IMR-90 (cell line): ENCODE results near the gene TMPRSS9.

Experiments used
- CTCF ChIP-seq: conservative IDR thresholded peaks from 2 replicates; pipeline ENCODE4 v1.5.1; 2012; ENCODE audit warnings: mild to moderate bottlenecking, low read depth, low read length, improper control_type of control experiment
- MAFK ChIP-seq: IDR thresholded peaks from 2 replicates; pipeline ENCODE4 v1.6.1; 2012; ENCODE audit warnings: low read depth, low read length, improper control_type of control experiment
- RAD21 ChIP-seq: IDR thresholded peaks from 2 replicates; pipeline ENCODE4 v1.6.1; 2012; ENCODE audit warnings: low read length, improper control_type of control experiment
- SMC3 ChIP-seq: fragments of 150-350 bp; IDR thresholded peaks from 2 replicates; pipeline ENCODE4 v1.6.1; 2016; ENCODE audit warnings: low read depth, mild to moderate bottlenecking, antibody characterized with exemption, low read length, moderate library complexity

GRCh38 chr19:2318923-2319322 lies 41.1 kb upstream of the TMPRSS9 start:
- TF ChIP-seq MAFK: no peak
- no peak for TF ChIP-seq CTCF
- no peak for TF ChIP-seq RAD21
- TF ChIP-seq SMC3: no peak
